Spinal cord (tissue), 10 donors: ENCODE measurements around the gene ANAPC15. TPM values are rescaled to one million over a fixed set of nuclear protein-coding genes. Genes with fewer than 3 reads are reported as not detected.

ENCODE experiments used
- DNase-seq, 6 donors: peaks; one replicate each; pipeline versions ENCODE4 v3.0.0 to v3.0.0-alpha.2; 2013 to 2015; ENCODE audit warnings: low spot score in 6 of 6, low read depth in 4 of 6
- H3K27ac ChIP-seq: one replicate; pipeline ENCODE4 v1.5.1; 2013; ENCODE audit warnings: low read depth, low read length, control low read depth
- H3K27me3 ChIP-seq: one replicate; pipeline ENCODE4 v1.6.1; 2013; ENCODE audit warnings: low read length; ENCODE audit not compliant: control insufficient read depth, insufficient read depth
- H3K36me3 ChIP-seq: one replicate; pipeline ENCODE4 v1.6.1; 2013; ENCODE audit warnings: low read length; ENCODE audit not compliant: control insufficient read depth, insufficient read depth
- H3K4me1 ChIP-seq: one replicate; pipeline ENCODE4 v1.6.1; 2013; ENCODE audit warnings: low read length; ENCODE audit not compliant: control insufficient read depth, insufficient read depth
- H3K4me3 ChIP-seq: one replicate; pipeline ENCODE4 v1.5.1; 2013; ENCODE audit warnings: low read depth, low read length, control low read depth
- H3K9me3 ChIP-seq: one replicate; pipeline ENCODE4 v1.6.1; 2013; ENCODE audit warnings: low read length; ENCODE audit not compliant: control insufficient read depth, insufficient read depth
- WGBS: methylation state at CpG from one replicate; pipeline ENCODE4 v1.1.5; 2013; ENCODE audit warnings: missing lambda C conversion rate; ENCODE audit not compliant: insufficient coverage; 5-methylcytosine and 5-hydroxymethylcytosine counted together
- polyA plus RNA-seq, 2 donors: library from polyadenylated mRNA; unstranded; fragments of 120-200 nt; gene quantifications; one replicate each; pipeline ENCODE4 v1.2.1, GENCODE V29; 2013; ENCODE audit not compliant: insufficient read length in 2 of 2
- total RNA-seq, 2 donors: library from RNA; depleted of rRNA in 1 of 2; stranded (reverse); fragments of 120-200 nt in 1 of 2; fragments of >200 nt in 1 of 2; gene quantifications; one replicate each; pipeline versions ENCODE4 v1.2.3 to v1.2.4, GENCODE V29; 2013 to 2014
- donor health status: healthy.

ANAPC15 gene
- total and polyA plus RNA-seq, 4 donors = 10.0 to 54.8 (median 46.2) TPM

DNA sequence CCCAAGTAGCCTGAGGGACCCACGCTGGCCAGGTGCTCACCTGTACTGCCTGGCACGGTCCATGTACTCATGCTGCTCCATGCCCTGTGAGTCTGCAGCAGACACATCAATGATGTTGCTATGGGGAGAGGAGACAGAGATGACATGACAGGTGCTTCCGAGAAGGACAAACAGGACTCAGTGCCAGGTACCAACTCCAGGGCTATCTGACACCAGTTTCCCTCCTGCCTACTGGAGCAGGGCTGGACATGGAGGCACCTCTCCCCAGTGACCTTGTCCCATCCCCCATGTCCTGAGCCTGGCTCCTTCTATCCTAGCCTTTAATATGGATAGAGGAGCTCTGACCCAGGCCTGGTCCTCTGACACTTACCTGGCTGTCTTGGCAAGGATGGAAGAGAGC, 13.8 kb downstream of the ANAPC15 start:
- peaks cover 58% of the 10 kb centered on the region for H3K36me3 ChIP-seq
- H3K27me3 ChIP-seq = no peaks in the 10 kb centered on the region
- no peak overlapping the region for H3K4me3 ChIP-seq

DNA sequence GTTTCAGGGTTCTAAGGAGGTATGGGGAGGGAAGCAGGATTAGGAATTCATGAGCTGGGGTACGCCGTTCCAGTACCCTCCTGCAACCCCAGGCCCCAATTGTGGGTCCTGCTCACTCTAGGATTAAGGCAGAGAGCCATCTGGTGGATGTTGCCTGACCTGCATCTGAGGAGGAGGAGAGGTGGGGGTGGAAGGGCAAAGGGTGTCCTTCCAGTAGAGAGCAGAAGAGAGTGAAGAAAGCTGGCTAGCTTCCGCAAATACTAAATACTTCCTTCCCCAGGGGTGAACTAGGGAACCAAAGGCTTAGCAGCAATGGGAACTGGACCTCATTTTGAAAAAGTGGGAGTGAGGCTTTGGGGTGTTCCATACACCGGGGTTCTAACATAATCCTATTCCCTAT, 21.2 kb downstream of the ANAPC15 start:
- no peak overlapping the region for H3K27ac ChIP-seq
- no peaks in the 10 kb centered on the region for H3K9me3 ChIP-seq
- H3K4me1 ChIP-seq = peaks cover 3% of the 10 kb centered on the region
- WGBS = 6% methylated on average over 2 of the region's 4 CpGs
- peak in 3 of 6 donors; percentile 52 to 87 (median 82) for DNase-seq
- H3K4me3 ChIP-seq = no peak overlapping the region
- H3K27me3 ChIP-seq = no peaks in the 10 kb centered on the region
- peaks cover 28% of the 10 kb centered on the region for H3K36me3 ChIP-seq

More for the DNA sequence above, 13.8 kb downstream of the ANAPC15 start:
- no peak overlapping the region for H3K27ac ChIP-seq
- DNase-seq = no peak
- 93% methylated on average over 3 of the region's 3 CpGs for WGBS
- H3K9me3 ChIP-seq = no peaks in the 10 kb centered on the region
- H3K4me1 ChIP-seq = peaks cover 16% of the 10 kb centered on the region

DNA sequence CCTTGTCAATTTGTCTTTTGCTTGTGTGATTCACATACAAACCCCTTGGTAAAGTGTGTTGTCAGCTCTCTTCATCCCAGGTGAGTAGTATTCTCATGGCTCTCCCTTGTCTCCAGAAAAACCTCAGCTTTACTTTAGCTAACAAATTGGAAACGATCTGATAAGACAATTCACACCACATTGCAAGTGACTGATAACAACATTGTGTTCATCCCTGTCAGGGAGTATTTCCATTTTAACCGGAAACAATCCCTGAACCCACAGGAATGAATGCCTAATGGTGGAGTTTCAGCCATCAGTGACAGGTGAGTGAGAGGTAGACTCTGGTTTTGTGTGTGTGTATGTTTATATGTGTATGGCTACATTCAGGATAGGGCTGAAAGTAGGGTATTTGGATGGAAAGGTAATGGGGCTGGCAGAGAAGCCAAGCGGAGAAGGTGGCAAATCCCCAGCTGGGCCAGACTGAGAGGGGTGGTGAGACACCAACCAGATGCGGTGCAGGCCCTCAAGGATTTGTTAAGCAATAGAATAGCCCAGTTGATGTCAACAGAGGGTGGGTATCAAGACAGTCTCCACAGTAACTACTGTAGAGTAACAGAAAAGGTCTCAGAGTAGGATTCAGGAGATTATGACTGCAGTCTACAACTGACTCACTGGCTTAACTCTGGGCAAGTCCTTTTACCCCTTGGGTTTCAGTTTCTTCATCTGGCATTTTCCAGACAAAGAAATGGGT, 24.3 kb downstream of the ANAPC15 start:
- H3K4me1 ChIP-seq = peaks cover 6% of the 10 kb centered on the region
- H3K9me3 ChIP-seq = no peaks in the 10 kb centered on the region
- no peak overlapping the region for H3K4me3 ChIP-seq
- 83% methylated on average over 2 of the region's 4 CpGs for WGBS
- H3K27me3 ChIP-seq = no peaks in the 10 kb centered on the region
- peaks cover 6% of the 10 kb centered on the region for H3K36me3 ChIP-seq
- no peak overlapping the region for H3K27ac ChIP-seq
- no peak for DNase-seq

DNA sequence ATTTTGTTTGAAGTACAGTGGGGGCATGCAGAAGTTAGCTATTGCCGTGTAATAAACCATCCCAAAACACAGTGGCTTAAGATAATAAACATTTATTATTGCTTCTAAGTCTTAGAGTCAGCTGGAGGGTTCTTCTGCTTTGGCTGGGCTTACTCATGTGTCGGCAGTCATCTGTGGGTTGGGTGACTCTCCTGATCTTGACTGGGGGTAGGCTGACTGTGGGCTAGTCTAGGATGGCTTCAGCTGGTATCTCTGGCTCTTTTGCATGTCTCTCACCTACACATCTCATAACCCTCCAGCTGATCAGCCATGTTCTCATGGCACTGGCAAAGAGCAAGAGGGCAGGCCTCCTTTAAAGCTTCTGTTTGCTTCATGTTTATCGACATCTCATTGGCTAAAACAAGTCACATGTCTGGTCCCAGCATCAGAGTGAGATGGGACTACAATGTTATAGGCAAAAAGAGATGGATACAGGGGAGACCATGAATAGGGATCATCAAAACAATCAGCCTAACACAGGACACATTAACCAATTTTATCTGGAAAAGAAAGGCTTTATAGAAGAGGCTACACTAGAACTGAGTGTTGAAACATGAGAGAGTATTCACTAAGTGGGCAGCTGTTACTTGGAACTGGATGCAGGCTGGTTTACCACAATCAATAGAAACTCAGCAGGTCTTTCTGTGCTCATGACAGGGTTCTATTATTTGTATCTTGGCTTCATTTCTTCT, 26.7 kb downstream of the ANAPC15 start:
- Histone ChIP-seq H3K36me3 (peaks cover 4% of the 10 kb centered on the region), H3K27me3 (no peaks in the 10 kb centered on the region), H3K4me3 (no peak overlapping the region), H3K4me1 (peaks cover 9% of the 10 kb centered on the region), H3K9me3 (no peaks in the 10 kb centered on the region), H3K27ac (peak overlapping the region; percentile 76)
- no CpG with 5 or more reads among the region's 3 CpGs for WGBS
- peak in 2 of 6 donors; percentile 66 to 70 for DNase-seq

DNA sequence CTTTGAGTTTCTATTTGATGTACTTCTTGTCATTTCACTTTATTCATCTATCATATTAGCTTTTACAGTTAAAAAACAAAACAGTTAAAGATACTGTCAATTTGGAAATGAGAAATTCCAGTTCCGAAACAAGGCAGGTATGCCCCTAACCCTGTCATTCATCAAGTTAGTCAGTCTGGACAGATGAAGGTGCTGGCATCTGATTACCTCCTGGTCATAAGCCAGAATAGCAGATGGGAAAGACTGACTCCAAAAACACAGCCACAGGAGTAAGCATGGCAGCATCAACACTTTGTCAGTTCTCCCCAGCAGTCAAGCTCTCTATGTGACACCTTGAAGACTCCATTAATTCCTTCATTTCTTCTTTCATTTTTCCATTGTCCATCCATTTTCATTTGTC, 27.5 kb downstream of the ANAPC15 start:
- 54% methylated on average over 1 of the region's 1 CpG for WGBS
- H3K27ac ChIP-seq = no peak overlapping the region
- no peaks in the 10 kb centered on the region for H3K27me3 ChIP-seq
- H3K36me3 ChIP-seq = peaks cover 4% of the 10 kb centered on the region
- H3K4me3 ChIP-seq = no peak overlapping the region
- no peaks in the 10 kb centered on the region for H3K9me3 ChIP-seq
- H3K4me1 ChIP-seq = peaks cover 9% of the 10 kb centered on the region
- DNase-seq = peak in 1 of 6 donors; percentile 76

DNA sequence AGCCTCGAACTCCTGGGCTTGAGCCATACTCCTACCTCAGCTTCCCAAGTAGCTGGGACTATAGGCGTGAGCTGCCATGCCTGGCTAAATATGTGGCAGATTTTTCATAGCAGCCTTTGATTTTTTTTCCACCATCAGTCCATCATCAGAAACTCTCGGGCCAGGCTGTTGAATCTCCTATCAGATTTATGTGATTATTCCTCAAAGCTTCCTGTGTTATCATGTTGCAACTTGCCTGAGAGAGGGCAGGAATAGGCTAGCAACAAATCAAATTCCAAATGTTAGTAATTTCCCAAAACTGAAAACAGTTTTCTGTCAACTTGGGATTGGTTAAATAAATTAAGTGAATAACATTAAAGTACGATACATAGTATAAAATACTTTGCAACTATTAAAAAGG, 28.4 kb downstream of the ANAPC15 start:
- Histone ChIP-seq H3K9me3 (no peaks in the 10 kb centered on the region), H3K27ac (no peak overlapping the region), H3K4me1 (peaks cover 16% of the 10 kb centered on the region), H3K4me3 (no peak overlapping the region), H3K27me3 (no peaks in the 10 kb centered on the region), H3K36me3 (peaks cover 4% of the 10 kb centered on the region)
- DNase-seq = no peak
- 88% methylated on average over 2 of the region's 4 CpGs for WGBS

DNA sequence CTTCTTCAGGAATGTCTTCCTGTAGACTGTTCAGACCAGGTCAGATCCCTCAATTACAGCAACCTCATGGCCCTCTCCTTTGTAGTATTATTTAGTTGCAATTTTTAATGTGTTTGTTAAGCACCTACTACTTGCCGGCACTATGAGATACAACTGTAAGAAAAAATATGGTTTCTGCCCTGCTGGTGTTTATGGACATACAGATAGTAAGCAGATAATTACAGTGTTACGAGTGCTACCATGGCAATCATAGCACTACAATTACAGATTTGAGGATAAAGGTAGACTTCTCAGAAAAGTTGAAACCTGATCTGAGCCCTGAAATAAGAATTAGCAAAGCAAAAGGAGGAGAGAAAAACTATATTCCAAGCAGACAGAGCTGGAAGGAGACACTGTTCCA, 29.1 kb downstream of the ANAPC15 start:
- H3K4me1 ChIP-seq = peaks cover 18% of the 10 kb centered on the region
- WGBS = no CpG with 5 or more reads among the region's 2 CpGs
- H3K36me3 ChIP-seq = peaks cover 3% of the 10 kb centered on the region
- H3K9me3 ChIP-seq = no peaks in the 10 kb centered on the region
- H3K27ac ChIP-seq = no peak overlapping the region
- H3K27me3 ChIP-seq = no peaks in the 10 kb centered on the region
- DNase-seq = no peak
- no peak overlapping the region for H3K4me3 ChIP-seq

DNA sequence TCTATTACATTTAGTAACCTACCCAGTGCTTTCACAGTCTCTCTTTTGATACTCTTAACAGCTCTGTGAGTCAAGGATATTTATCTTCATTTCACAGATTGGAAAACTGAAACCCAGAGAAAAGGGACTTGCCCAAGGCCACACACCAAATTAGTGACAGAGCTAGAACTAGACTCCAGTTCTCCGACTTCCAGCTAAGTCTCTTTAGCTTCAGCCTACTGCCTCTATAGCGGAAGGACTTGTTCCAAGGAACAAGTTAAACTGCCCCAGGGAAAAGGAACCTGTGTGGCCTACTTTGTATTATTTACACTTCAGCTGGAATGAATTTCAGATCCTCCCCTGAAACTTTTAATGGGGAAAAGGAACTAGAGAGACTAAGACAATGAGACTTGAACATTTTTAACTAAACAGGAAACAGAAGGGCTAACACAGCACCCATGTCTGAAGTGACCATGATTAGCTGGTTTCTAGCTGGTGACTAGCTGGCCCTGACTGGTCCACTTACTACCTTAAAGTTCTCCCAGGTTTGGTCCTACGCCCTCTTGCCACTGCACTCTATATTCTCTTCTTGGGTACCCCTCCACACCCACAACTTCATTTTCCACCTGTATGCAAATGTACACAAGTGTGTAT, 30.6 kb downstream of the ANAPC15 start:
- no peak overlapping the region for H3K4me3 ChIP-seq
- no peaks in the 10 kb centered on the region for H3K27me3 ChIP-seq
- no peaks in the 10 kb centered on the region for H3K9me3 ChIP-seq
- no peak for DNase-seq
- peak overlapping the region; percentile 8 for H3K27ac ChIP-seq
- H3K4me1 ChIP-seq = peaks cover 18% of the 10 kb centered on the region
- 92% methylated on average over 1 of the region's 3 CpGs for WGBS
- H3K36me3 ChIP-seq = no peaks in the 10 kb centered on the region

DNA sequence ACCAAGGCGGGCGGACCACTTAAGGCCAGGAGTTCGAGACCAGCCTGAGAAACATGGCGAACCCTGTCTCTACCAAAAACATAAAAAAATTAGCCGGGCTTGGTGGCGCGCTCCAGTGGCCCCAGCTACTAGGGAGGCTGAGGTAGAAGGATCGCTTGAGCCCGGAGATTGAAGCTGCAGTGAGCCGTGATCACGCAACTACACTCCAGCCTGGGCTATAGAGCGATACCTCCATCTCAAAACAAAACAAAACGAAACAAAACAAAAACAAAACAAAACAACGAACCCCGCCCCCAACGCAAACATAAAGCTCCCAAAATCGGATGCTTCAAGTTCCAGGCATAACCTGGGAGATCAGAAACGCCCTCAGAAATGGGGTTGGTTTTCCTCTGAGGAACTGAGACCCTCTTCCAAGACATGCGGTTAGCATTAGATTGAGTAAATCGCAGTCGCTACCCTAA, 31.3 kb downstream of the ANAPC15 start:
- Histone ChIP-seq H3K27me3 (no peaks in the 10 kb centered on the region), H3K36me3 (no peaks in the 10 kb centered on the region), H3K27ac (peak overlapping the region; percentile 92), H3K4me1 (peaks cover 18% of the 10 kb centered on the region), H3K4me3 (peak overlapping the region; percentile 91), H3K9me3 (no peaks in the 10 kb centered on the region)
- 79% methylated on average over 8 of the region's 21 CpGs for WGBS
- no peak for DNase-seq
